Fibroblast of lung (primary cell): ENCODE measurements around the gene PDXDC1. TPM values are rescaled to one million over a fixed set of nuclear protein-coding genes. Genes with fewer than 3 reads are reported as not detected.
"Not testable (repeated sequence)": the region's sequence is repeated elsewhere in the genome, so short reads cannot be mapped to it uniquely, and the experiment has no call there.

Experiments used
- DNase-seq, 2 donors: peaks; one replicate each; pipeline versions ENCODE4 v3.0.0 to v3.0.0-alpha.2; 2010; ENCODE audit warnings: low read depth in 2 of 2
- H2AFZ ChIP-seq: 2 replicates; pipeline ENCODE4 v1.5.1; 2012; ENCODE audit warnings: low read length, control low read depth, inconsistent platforms
- H3K27ac ChIP-seq: 2 replicates; pipeline ENCODE4 v1.5.1; 2011; ENCODE audit warnings: low read length, control low read depth; ENCODE audit not compliant: insufficient read depth
- H3K27me3 ChIP-seq: 2 replicates; pipeline ENCODE4 v1.5.1; 2011; ENCODE audit warnings: mild to moderate bottlenecking, low read length; ENCODE audit not compliant: control insufficient read depth, insufficient read depth
- H3K36me3 ChIP-seq: 2 replicates; pipeline ENCODE4 v1.5.1; 2011; ENCODE audit warnings: low read length; ENCODE audit not compliant: control insufficient read depth, insufficient read depth
- H3K4me1 ChIP-seq: 2 replicates; pipeline ENCODE4 v1.5.1; 2011; ENCODE audit warnings: low read length; ENCODE audit not compliant: control insufficient read depth, insufficient read depth; ENCODE audit errors: extremely low read depth
- H3K4me2 ChIP-seq: 2 replicates; pipeline ENCODE4 v1.5.1; 2011; ENCODE audit warnings: low read length, control low read depth; ENCODE audit not compliant: insufficient read depth; ENCODE audit errors: extremely low read depth
- H3K4me3 ChIP-seq, 4 experiments: fragments of 200-600 bp in 1 of 4; sonication (generic) in 1 of 4; replicated peaks in 1 of 4; 2 replicates each; pipeline ENCODE4 v1.5.1; 2011 to 2016; ENCODE audit warnings: low read length in 4 of 4, low read depth in 3 of 4, mild to moderate bottlenecking in 3 of 4, control low read depth in 2 of 4, inconsistent platforms in 1 of 4, mixed read lengths in 1 of 4; ENCODE audit not compliant: insufficient read depth in 1 of 4; ENCODE audit errors: control extremely low read depth in 1 of 4
- H3K79me2 ChIP-seq: 2 replicates; pipeline ENCODE4 v1.5.1; 2012; ENCODE audit warnings: mild to moderate bottlenecking, low read length, inconsistent platforms; ENCODE audit not compliant: control insufficient read depth, insufficient read depth
- H3K9ac ChIP-seq: 2 replicates; pipeline ENCODE4 v1.5.1; 2011; ENCODE audit warnings: mild to moderate bottlenecking, low read length, control low read depth; ENCODE audit not compliant: insufficient read depth
- H3K9me3 ChIP-seq: 2 replicates; pipeline ENCODE4 v1.5.1; 2012; ENCODE audit warnings: low read depth, low read length; ENCODE audit not compliant: control insufficient read depth, insufficient read depth
- H4K20me1 ChIP-seq: 2 replicates; pipeline ENCODE4 v1.5.1; 2011; ENCODE audit warnings: low read length; ENCODE audit not compliant: control insufficient read depth, insufficient read depth; ENCODE audit errors: extremely low read depth
- polyA plus RNA-seq, 2 donors: library from polyadenylated mRNA; depleted of rRNA in 1 of 2; stranded (reverse) in 1 of 2; unstranded in 1 of 2; fragments of >200 nt; gene quantifications; 2 replicates each; pipeline ENCODE4 v1.2.1, GENCODE V29; 2011 to 2012; ENCODE audit warnings: missing spikeins in 1 of 2
- total RNA-seq: library from RNA; depleted of rRNA; stranded (reverse); fragments of >200 nt; gene quantifications from 2 replicates; pipeline ENCODE4 v1.2.1, GENCODE V29; 2014

Gene PDXDC1
- total and polyA plus RNA-seq, 2 donors (not counting 1 experiment from before 2014, with no cell fraction given) = 68.4 to 92.9 TPM

DNA sequence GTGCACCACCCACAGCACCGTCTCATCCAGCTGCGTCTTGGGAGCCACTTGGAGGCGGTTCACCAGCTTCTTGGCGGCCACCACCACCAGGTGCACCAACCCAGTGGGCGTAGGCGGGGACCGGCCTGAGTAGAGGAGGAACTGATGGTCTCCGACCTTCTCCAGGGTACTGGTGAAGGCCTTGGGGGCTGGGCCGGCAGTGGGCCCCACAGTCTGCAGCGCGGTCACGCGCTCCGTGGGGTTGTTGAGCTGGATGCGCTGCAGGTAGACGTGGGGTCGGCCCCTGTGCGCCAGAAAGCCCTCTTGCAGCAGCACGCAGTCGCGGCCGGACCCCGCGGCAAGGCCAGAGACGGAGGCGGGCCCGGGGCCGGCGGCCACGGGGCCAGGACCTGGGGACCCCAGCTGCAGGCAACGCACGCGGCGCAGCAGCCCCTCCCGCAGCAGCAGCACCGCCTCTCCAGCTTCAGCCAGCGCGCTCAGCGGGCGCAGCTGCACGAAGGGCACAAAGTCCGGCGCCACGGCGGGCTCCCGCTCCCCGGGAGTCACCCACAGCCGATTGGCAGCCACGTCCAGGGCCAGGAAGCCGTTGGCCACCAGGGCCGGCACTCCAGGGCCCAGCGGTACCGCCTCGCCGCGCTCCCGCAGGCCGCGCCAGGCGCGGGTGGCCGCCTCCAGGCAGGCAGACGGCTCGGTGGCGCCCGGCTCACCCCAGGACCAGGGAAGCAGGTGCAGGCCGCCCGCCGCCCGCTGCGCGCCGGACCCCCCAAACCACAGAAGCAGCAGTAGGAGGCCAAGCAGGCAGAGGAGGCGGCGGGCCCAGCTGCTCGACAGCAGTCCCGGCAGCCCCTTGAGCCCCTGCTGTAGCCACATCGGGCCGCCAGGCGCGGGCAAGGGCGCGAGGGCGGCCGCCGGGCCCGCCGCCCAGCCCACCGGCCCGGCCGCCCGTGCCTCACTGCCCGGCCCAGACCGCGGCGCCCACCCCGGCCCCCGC, 14.8 kb downstream of the PDXDC1 start:
- not testable (repeated sequence) for H3K4me3 ChIP-seq, H3K36me3 ChIP-seq, H4K20me1 ChIP-seq, H3K27me3 ChIP-seq, H3K9ac ChIP-seq, H3K27ac ChIP-seq, H3K4me2 ChIP-seq, H3K4me1 ChIP-seq, H3K9me3 ChIP-seq, H2AFZ ChIP-seq
- peaks cover 34% of the 10 kb centered on the region for H3K79me2 ChIP-seq
- DNase-seq = peak in 1 of 2 donors; percentile 10

DNA sequence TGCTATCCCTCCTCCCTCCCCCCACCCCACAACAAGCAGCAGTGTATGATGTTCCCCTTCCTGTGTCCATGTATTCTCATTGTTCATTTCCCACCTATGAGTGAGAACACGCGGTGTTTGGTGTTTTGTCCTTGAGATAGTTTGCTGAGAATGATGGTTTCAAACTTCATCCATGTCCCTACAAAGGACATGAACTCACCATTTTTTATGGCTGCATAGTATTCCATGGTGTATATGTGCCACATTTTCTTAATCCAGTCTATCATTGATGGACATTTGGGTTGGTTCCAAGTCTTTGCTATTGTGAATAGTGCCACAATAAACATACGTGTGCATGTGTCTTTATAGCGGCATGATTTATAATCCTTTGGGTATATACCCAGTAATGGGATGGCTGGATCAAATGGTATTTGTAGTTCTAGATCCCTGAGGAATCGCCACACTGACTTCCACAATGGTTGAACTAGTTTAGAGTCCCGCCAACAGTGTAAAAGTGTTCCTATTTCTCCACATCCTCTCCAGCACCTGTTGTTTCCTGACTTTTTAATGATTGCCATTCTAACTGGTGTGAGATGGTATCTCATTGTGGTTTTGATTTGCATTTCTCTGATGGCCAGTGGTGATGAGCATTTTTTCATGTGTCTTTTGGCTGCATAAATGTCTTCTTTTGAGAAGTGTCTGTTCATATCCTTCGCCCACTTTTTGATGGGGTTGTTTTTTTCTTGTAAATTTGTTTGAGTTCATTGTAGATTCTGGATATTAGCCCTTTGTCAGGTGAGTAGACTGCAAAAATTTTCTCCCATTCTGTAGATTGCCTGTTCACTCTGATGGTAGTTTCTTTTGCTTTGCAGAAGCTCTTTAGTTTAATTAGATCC, 18.7 kb downstream of the PDXDC1 start:
- H3K9me3 ChIP-seq, H3K36me3 ChIP-seq, H3K27ac ChIP-seq, H3K9ac ChIP-seq, DNase-seq, H3K4me2 ChIP-seq, H4K20me1 ChIP-seq, H3K4me3 ChIP-seq, H3K27me3 ChIP-seq, H2AFZ ChIP-seq, H3K4me1 ChIP-seq: not testable (repeated sequence)
- H3K79me2 ChIP-seq = peaks cover 23% of the 10 kb centered on the region

DNA sequence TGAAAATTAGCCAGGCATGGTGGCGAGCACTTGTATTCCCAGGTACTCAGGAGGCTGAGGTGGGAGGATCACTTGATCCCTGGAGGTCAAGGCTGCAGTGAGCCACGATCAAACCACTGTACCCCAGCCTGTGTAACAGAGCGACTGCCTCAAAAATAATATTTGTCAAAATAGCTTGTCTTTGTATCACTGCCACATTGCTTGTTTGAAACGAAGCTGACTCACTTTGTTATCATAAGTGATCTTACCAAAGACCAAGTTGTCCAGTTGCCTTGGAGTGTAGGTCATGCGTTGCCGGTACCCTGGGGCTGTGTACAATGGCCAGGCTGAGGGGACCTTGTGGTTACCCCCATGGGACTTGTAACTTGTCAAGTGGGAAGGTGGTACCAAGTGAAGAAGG, 21.9 kb downstream of the PDXDC1 start:
- not testable (repeated sequence) for H2AFZ ChIP-seq, H3K36me3 ChIP-seq, H3K4me3 ChIP-seq, H3K27ac ChIP-seq, H3K4me2 ChIP-seq, H3K27me3 ChIP-seq, H3K9ac ChIP-seq, H3K9me3 ChIP-seq, H3K4me1 ChIP-seq, H4K20me1 ChIP-seq
- peaks cover 12% of the 10 kb centered on the region for H3K79me2 ChIP-seq
- DNase-seq = peak; percentile 49 to 53

GRCh38 chr16:14998300-14998699, 23.5 kb downstream of the PDXDC1 start:
- H3K9me3 ChIP-seq, H3K27ac ChIP-seq, H3K79me2 ChIP-seq, H3K36me3 ChIP-seq, H3K9ac ChIP-seq, H2AFZ ChIP-seq, DNase-seq, H3K4me2 ChIP-seq, H3K4me1 ChIP-seq, H3K4me3 ChIP-seq, H3K27me3 ChIP-seq, H4K20me1 ChIP-seq: not testable (repeated sequence)

GRCh38 chr16:14999845-15000244, 25.0 kb downstream of the PDXDC1 start:
- H3K4me1 ChIP-seq, H3K9ac ChIP-seq, H2AFZ ChIP-seq, H4K20me1 ChIP-seq, H3K36me3 ChIP-seq, H3K27ac ChIP-seq, DNase-seq, H3K4me3 ChIP-seq, H3K4me2 ChIP-seq, H3K27me3 ChIP-seq, H3K79me2 ChIP-seq, H3K9me3 ChIP-seq: not testable (repeated sequence)

DNA sequence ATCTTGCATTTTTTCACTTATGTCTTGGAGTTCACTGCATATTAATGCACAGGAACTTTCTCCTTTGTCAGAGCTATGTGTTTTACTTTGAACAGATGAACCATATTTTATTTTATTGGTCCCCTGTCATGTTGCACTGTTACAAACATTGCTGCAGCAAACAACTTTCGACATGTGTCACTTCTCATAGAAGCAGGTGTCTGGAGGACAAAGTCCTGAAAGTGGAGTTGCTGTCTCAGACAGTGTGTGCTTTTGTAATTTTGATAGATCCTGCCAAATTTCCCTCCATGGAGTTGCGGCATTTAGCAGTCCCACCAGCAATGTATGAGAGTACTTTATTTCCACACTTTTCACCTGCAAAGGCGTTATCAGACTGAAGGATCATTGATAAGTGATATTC, 27.6 kb downstream of the PDXDC1 start:
- H3K36me3 ChIP-seq = not testable (repeated sequence)

More for the DNA sequence above, 27.6 kb downstream of the PDXDC1 start:
- H3K27ac ChIP-seq, H4K20me1 ChIP-seq, H3K27me3 ChIP-seq, H3K9ac ChIP-seq, H3K4me3 ChIP-seq, DNase-seq, H2AFZ ChIP-seq, H3K4me1 ChIP-seq, H3K79me2 ChIP-seq, H3K9me3 ChIP-seq, H3K4me2 ChIP-seq: not testable (repeated sequence)
